Measurements from ENCODE around the gene PASK. TPM values are rescaled to one million over a fixed set of nuclear protein-coding genes. Genes with fewer than 3 reads are reported as not detected.

The PASK gene
- total RNA-seq, 1 experiment from 2014 or later = 80.9 TPM

- TF ChIP-seq, protein P1, sequence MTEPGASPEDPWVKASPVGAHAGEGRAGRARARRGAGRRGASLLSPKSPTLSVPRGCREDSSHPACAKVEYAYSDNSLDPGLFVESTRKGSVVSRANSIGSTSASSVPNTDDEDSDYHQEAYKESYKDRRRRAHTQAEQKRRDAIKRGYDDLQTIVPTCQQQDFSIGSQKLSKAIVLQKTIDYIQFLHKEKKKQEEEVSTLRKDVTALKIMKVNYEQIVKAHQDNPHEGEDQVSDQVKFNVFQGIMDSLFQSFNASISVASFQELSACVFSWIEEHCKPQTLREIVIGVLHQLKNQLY (CRISPR knock-in tag; IDR thresholded peaks at IDR 0.05) = no peak
- TF ChIP-seq ZNF121 (CRISPR knock-in tag; IDR thresholded peaks at IDR 0.05) (peak; percentile 82), IRF2 (CRISPR knock-in tag; IDR thresholded peaks at IDR 0.05; ENCODE audit: borderline replicate concordance, low read depth) (no peak), ZNF423 (CRISPR knock-in tag; IDR thresholded peaks at IDR 0.05) (no peak), MYBL2 (CRISPR knock-in tag; IDR thresholded peaks at IDR 0.05) (peak; percentile 56; the same call in 1 of the 2 replicates), IRF1 (CRISPR knock-in tag; IDR thresholded peaks at IDR 0.05) (no peak), OVOL2 (CRISPR knock-in tag; IDR thresholded peaks at IDR 0.05; ENCODE audit: borderline replicate concordance) (no peak), ZBTB21 (CRISPR knock-in tag; IDR thresholded peaks at IDR 0.05; ENCODE audit: borderline replicate concordance) (0 out of 2 replicates have a peak, but pooled peaks have one; percentile 40), GTF2I (CRISPR knock-in tag; conservative IDR thresholded peaks at IDR 0.05) (peak; percentile 99), SMAD4 (CRISPR knock-in tag; IDR thresholded peaks at IDR 0.05) (no peak), PRDM15 (CRISPR knock-in tag; IDR thresholded peaks at IDR 0.05) (peak; percentile 69), SP1 (CRISPR knock-in tag; conservative IDR thresholded peaks at IDR 0.05) (peak; percentile 55; the same call in 1 of the 2 replicates), NFYB (CRISPR knock-in tag; conservative IDR thresholded peaks at IDR 0.05; ENCODE audit: low read depth) (peak; percentile 82)
- TF ChIP-seq, protein P2, sequence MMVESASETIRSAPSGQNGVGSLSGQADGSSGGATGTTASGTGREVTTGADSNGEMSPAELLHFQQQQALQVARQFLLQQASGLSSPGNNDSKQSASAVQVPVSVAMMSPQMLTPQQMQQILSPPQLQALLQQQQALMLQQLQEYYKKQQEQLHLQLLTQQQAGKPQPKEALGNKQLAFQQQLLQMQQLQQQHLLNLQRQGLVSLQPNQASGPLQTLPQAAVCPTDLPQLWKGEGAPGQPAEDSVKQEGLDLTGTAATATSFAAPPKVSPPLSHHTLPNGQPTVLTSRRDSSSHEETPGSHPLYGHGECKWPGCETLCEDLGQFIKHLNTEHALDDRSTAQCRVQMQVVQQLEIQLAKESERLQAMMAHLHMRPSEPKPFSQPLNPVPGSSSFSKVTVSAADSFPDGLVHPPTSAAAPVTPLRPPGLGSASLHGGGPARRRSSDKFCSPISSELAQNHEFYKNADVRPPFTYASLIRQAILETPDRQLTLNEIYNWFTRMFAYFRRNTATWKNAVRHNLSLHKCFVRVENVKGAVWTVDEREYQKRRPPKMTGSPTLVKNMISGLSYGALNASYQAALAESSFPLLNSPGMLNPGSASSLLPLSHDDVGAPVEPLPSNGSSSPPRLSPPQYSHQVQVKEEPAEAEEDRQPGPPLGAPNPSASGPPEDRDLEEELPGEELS (CRISPR knock-in tag; IDR thresholded peaks at IDR 0.05) = no peak
- TF ChIP-seq, protein P3, sequence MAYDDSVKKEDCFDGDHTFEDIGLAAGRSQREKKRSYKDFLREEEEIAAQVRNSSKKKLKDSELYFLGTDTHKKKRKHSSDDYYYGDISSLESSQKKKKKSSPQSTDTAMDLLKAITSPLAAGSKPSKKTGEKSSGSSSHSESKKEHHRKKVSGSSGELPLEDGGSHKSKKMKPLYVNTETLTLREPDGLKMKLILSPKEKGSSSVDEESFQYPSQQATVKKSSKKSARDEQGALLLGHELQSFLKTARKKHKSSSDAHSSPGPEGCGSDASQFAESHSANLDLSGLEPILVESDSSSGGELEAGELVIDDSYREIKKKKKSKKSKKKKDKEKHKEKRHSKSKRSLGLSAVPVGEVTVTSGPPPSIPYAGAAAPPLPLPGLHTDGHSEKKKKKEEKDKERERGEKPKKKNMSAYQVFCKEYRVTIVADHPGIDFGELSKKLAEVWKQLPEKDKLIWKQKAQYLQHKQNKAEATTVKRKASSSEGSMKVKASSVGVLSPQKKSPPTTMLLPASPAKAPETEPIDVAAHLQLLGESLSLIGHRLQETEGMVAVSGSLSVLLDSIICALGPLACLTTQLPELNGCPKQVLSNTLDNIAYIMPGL (CRISPR knock-in tag; IDR thresholded peaks at IDR 0.05) = peak; percentile 55; the same call in 1 of the 2 replicates
- TF ChIP-seq, protein P4, sequence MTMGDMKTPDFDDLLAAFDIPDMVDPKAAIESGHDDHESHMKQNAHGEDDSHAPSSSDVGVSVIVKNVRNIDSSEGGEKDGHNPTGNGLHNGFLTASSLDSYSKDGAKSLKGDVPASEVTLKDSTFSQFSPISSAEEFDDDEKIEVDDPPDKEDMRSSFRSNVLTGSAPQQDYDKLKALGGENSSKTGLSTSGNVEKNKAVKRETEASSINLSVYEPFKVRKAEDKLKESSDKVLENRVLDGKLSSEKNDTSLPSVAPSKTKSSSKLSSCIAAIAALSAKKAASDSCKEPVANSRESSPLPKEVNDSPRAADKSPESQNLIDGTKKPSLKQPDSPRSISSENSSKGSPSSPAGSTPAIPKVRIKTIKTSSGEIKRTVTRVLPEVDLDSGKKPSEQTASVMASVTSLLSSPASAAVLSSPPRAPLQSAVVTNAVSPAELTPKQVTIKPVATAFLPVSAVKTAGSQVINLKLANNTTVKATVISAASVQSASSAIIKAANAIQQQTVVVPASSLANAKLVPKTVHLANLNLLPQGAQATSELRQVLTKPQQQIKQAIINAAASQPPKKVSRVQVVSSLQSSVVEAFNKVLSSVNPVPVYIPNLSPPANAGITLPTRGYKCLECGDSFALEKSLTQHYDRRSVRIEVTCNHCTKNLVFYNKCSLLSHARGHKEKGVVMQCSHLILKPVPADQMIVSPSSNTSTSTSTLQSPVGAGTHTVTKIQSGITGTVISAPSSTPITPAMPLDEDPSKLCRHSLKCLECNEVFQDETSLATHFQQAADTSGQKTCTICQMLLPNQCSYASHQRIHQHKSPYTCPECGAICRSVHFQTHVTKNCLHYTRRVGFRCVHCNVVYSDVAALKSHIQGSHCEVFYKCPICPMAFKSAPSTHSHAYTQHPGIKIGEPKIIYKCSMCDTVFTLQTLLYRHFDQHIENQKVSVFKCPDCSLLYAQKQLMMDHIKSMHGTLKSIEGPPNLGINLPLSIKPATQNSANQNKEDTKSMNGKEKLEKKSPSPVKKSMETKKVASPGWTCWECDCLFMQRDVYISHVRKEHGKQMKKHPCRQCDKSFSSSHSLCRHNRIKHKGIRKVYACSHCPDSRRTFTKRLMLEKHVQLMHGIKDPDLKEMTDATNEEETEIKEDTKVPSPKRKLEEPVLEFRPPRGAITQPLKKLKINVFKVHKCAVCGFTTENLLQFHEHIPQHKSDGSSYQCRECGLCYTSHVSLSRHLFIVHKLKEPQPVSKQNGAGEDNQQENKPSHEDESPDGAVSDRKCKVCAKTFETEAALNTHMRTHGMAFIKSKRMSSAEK (CRISPR knock-in tag; IDR thresholded peaks at IDR 0.05; ENCODE audit: borderline replicate concordance) = no peak
These were observed 820 bp upstream of the PASK start, which contains the start of gene PPP1R7 (continued) for GRCh38 chr2:241149925-241150659.
